Measurements from ENCODE around the gene WFDC1.

Gene WFDC1

GRCh38 chr16:84299734-84300440 lies 5.2 kb downstream of the WFDC1 start:
- no peak for DNase-seq (ENCODE audit: low read depth in 2 of 2, low spot score in 1 of 2)

- DNase-seq (ENCODE audit: low read depth in 2 of 2, low spot score in 1 of 2), result no peak
Observed at GRCh38 chr16:84302111-84302954, 7.7 kb downstream of the WFDC1 start.

GRCh38 chr16:84303023-84303422 lies 8.3 kb downstream of the WFDC1 start:
- no peak for DNase-seq (ENCODE audit: low read depth in 2 of 2, low spot score in 1 of 2)

GRCh38 chr16:84303516-84303915 lies 8.8 kb downstream of the WFDC1 start:
- no peak for DNase-seq (ENCODE audit: low read depth in 2 of 2, low spot score in 1 of 2)

GRCh38 chr16:84306564-84306963 lies 11.9 kb downstream of the WFDC1 start:
- DNase-seq (ENCODE audit: low read depth in 2 of 2, low spot score in 1 of 2), result no peak

GRCh38 chr16:84307209-84307954 lies 12.7 kb downstream of the WFDC1 start:
- DNase-seq (ENCODE audit: low read depth in 2 of 2, low spot score in 1 of 2), result no peak

- DNase-seq (ENCODE audit: low read depth in 2 of 2, low spot score in 1 of 2), result no peak
Observed at GRCh38 chr16:84308120-84308519, 13.4 kb downstream of the WFDC1 start.

- DNase-seq (ENCODE audit: low read depth in 2 of 2, low spot score in 1 of 2), result no peak
Observed at GRCh38 chr16:84310642-84311041, 16.0 kb downstream of the WFDC1 start.

GRCh38 chr16:84312783-84313382 lies 18.2 kb downstream of the WFDC1 start:
- no peak for DNase-seq (ENCODE audit: low read depth in 2 of 2, low spot score in 1 of 2)

- no peak for DNase-seq (ENCODE audit: low read depth in 2 of 2, low spot score in 1 of 2)
Observed at GRCh38 chr16:84313921-84314320, 19.2 kb downstream of the WFDC1 start.

GRCh38 chr16:84314373-84314772 lies 19.7 kb downstream of the WFDC1 start:
- no peak for DNase-seq (ENCODE audit: low read depth in 2 of 2, low spot score in 1 of 2)

- no peak for DNase-seq (ENCODE audit: low read depth in 2 of 2, low spot score in 1 of 2)
Observed at GRCh38 chr16:84314814-84315213, 20.1 kb downstream of the WFDC1 start.

- no peak for DNase-seq (ENCODE audit: low read depth in 2 of 2, low spot score in 1 of 2)
Observed at GRCh38 chr16:84315422-84315821, 20.7 kb downstream of the WFDC1 start.

- no peak for DNase-seq (ENCODE audit: low read depth in 2 of 2, low spot score in 1 of 2)
Observed at GRCh38 chr16:84318091-84318975, 23.7 kb downstream of the WFDC1 start.

- no peak for DNase-seq (ENCODE audit: low read depth in 2 of 2, low spot score in 1 of 2)
Observed at GRCh38 chr16:84319146-84319760, 24.6 kb downstream of the WFDC1 start.

GRCh38 chr16:84320511-84320910 lies 25.8 kb downstream of the WFDC1 start:
- DNase-seq (ENCODE audit: low read depth in 2 of 2, low spot score in 1 of 2), result no peak

GRCh38 chr16:84321932-84322331 lies 27.3 kb downstream of the WFDC1 start:
- DNase-seq (ENCODE audit: low read depth in 2 of 2, low spot score in 1 of 2), result no peak

- DNase-seq (ENCODE audit: low read depth in 2 of 2, low spot score in 1 of 2), result no peak
Observed at GRCh38 chr16:84322749-84323148, 28.1 kb downstream of the WFDC1 start.

- DNase-seq (ENCODE audit: low read depth in 2 of 2, low spot score in 1 of 2), result no peak
Observed at GRCh38 chr16:84323606-84324005, 28.9 kb downstream of the WFDC1 start.
